ENCODE data around the gene PICK1.

Gene PICK1

DNA sequence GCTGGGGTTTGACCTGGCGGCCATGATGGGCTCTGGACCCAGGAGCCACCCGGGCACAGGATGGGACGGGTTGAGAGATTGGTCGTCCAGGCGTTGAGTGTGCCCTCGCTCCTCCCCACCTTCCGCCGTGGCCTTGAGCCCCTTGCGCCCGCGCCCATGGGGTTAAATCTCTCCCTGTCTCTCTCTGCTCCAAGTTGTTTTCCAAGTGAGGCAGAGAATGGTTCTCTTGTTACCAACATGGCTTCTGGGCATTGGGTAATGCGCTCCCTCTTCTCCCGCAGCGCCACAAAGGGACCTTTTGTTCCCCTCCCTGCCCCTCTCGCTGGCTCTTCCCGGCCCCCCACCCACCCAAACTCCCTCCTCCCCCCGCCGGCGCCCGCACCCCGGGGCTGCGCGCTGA, 18.8 kb upstream of the PICK1 start:
- no peak for TF ChIP-seq CTCF (conservative IDR thresholded peaks at IDR 0.05; ENCODE audit: low read length)
- DNase-seq (ENCODE audit: low read depth): no peak
- H3K4me3 ChIP-seq (ENCODE audit: low read length): no peak overlapping the region

DNA sequence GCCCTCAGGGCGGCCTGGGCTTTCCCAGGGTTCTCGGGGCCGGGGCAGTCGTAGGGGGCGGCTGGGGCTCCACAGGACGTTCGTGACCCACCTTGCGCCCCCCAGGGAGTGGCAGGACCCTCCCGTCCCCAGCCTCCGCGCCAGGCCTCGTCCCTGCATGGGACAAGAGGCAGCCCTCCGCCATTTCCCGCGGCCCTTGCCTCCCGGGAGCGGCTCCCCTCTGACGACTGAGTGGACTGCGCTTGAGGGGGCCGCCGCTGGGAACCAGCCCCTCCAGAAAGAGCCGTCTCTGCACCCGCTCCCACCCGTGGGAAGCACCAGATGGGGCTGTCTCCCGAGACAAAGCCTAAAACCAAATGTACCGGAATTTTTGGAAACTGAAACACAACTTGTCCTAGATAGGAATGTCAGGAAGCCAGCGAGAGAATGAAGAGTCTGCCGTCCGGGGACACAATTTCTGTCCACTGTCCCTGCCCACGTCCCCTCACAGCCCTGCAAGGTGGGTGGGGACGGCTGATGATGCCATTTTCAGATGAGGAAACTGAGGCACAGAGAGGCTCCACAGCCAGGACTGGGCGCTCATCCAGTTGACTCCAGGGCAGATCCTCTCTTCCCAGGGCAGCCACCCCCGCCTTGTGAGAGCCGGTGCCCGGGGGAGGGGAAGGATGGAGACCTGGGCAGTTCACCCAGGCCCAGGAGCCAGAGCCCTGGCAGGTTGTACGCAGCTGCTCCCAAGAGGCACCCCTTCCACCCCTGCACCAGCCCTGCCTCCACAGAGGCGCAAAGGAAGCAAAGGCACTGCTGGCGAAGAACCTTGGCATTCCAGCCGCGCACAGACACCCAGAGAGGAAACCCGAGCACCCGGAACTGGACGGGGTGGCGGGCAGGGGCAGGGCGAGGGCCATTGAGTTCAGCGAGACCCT, 18.1 kb upstream of the PICK1 start:
- TF ChIP-seq CTCF (conservative IDR thresholded peaks at IDR 0.05; ENCODE audit: low read length): no peak
- DNase-seq (ENCODE audit: low read depth): no peak
- H3K4me3 ChIP-seq (ENCODE audit: low read length): no peak overlapping the region

DNA sequence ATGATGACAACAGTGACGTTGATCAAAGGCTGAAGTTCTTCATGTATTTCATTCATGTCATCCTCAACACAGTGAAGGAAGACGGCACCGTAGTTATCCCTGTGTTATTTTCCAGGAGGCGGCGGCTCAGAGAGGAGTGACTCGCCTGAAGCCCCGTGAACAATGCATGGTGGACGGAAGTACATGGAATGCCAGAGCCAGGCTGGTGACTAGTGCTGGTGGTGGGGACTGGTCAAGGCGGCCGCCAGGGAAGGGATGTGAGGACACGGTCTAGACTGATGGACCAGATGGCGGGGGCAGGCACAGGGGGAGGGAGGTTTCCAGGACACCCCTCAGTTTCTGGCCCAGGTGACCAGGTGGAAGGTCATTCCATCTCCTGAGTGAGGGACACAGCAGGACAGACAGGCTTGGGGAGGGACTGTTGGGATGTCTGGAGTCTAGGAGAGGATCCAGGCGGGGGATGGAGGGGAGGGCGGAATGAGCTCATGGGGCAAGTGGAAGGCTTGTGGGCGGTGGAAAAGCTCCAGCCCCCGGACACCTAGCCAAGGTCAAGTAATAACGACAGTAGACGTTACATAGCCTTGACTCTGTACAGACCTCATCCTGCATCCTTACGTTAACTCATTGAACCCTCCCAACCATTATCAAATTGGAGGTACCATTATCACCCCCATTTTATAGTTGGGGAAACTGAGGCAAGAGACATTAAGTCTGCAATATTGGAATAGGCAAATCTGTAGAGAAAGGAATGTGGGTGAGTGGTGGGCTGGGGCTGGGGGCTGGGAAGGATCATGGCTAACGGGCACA, 16.0 kb upstream of the PICK1 start:
- DNase-seq (ENCODE audit: low read depth): no peak
- no peak for TF ChIP-seq CTCF (conservative IDR thresholded peaks at IDR 0.05; ENCODE audit: low read length)
- H3K4me3 ChIP-seq (ENCODE audit: low read length): no peak overlapping the region

GRCh38 chr22:38041760-38042487, 15.3 kb upstream of the PICK1 start:
- TF ChIP-seq CTCF (conservative IDR thresholded peaks at IDR 0.05; ENCODE audit: low read length): no peak
- DNase-seq (ENCODE audit: low read depth): no peak

GRCh38 chr22:38042488-38042790, 14.8 kb upstream of the PICK1 start:
- H3K4me3 ChIP-seq (ENCODE audit: low read length): no peak overlapping the region
- no peak for DNase-seq (ENCODE audit: low read depth)
- no peak for TF ChIP-seq CTCF (conservative IDR thresholded peaks at IDR 0.05; ENCODE audit: low read length)

More at GRCh38 chr22:38041760-38042487, 15.3 kb upstream of the PICK1 start:
- H3K4me3 ChIP-seq (ENCODE audit: low read length): no peak overlapping the region

- no peak for DNase-seq (ENCODE audit: low read depth)
- no peak overlapping the region for H3K4me3 ChIP-seq (ENCODE audit: low read length)
- no peak for TF ChIP-seq CTCF (conservative IDR thresholded peaks at IDR 0.05; ENCODE audit: low read length)
Observed at GRCh38 chr22:38043151-38044039, 13.8 kb upstream of the PICK1 start.
